Effector memory CD4-positive, alpha-beta T cell (primary cell): ENCODE data around the gene TUT4.

Experiments
- DNase-seq, 3 donors: peaks; one replicate each; pipeline ENCODE4 v3.0.0-alpha.2; 2020
- H3K27ac ChIP-seq: 2 replicates; pipeline ENCODE4 v1.7.0; 2013; ENCODE audit warnings: mild to moderate bottlenecking, low read length, moderate library complexity; ENCODE audit not compliant: insufficient read depth, poor library complexity, severe bottlenecking
- H3K27me3 ChIP-seq: replicated peaks from 2 replicates; pipeline ENCODE4 v1.7.0; 2013; ENCODE audit warnings: mild to moderate bottlenecking, low read length; ENCODE audit not compliant: insufficient read depth, control insufficient read depth, poor library complexity, severe bottlenecking
- H3K36me3 ChIP-seq: 2 replicates; pipeline ENCODE4 v1.7.0; 2013; ENCODE audit warnings: mild to moderate bottlenecking, low read length, moderate library complexity; ENCODE audit not compliant: control insufficient read depth, insufficient read depth
- H3K4me1 ChIP-seq: 2 replicates; pipeline ENCODE4 v1.7.0; 2013; ENCODE audit warnings: low read length, mild to moderate bottlenecking; ENCODE audit not compliant: control insufficient read depth, insufficient read depth, poor library complexity, severe bottlenecking
- H3K4me3 ChIP-seq: 2 replicates; pipeline ENCODE4 v1.7.0; 2013; ENCODE audit warnings: low read length, low read depth, mild to moderate bottlenecking; ENCODE audit not compliant: insufficient read depth, poor library complexity, severe bottlenecking
- H3K9me3 ChIP-seq: 2 replicates; pipeline ENCODE4 v1.7.0; 2013; ENCODE audit warnings: mild to moderate bottlenecking, low read length, moderate library complexity; ENCODE audit not compliant: control insufficient read depth
- total RNA-seq, 3 donors: gene quantifications; one replicate each; lab custom pipeline; 2026; lab: John Stamatoyannopoulos, UW

Gene TUT4
- 135 to 163 (median 143) reads per million in 3 donors for total RNA-seq

- DNase-seq, result peak; percentile 59 to 67 (median 64)
- H3K27ac ChIP-seq, result peak within 1 kb of the TSS; percentile 96
- H3K4me1 ChIP-seq, result peaks cover 21% of the 10 kb centered on the region
- H3K9me3 ChIP-seq, result no peaks in the 10 kb centered on the region
- peak within 1 kb of the TSS; percentile 90 for H3K4me3 ChIP-seq
- no peaks in the 10 kb centered on the region for H3K36me3 ChIP-seq
- no peaks in the 10 kb centered on the region for H3K27me3 ChIP-seq
Observed at GRCh38 chr1:52552505-52553361, at the start of gene TUT4. TSS of gene TUT4 (minus strand) at chr1:52553092. CDS start at chr1:52526280, 26,812 bp downstream.

- peak within 1 kb of the TSS; percentile 60 for H3K4me3 ChIP-seq
- peaks cover 23% of the 10 kb centered on the region for H3K4me1 ChIP-seq
- peaks cover 4% of the 10 kb centered on the region for H3K36me3 ChIP-seq
- H3K9me3 ChIP-seq, result no peaks in the 10 kb centered on the region
- peak; percentile 38 to 50 (median 46) for DNase-seq
- no peaks in the 10 kb centered on the region for H3K27me3 ChIP-seq
- H3K27ac ChIP-seq, result peak within 1 kb of the TSS; percentile 65
Observed at GRCh38 chr1:52601991-52602855, 49.3 kb upstream of the TUT4 start, which contains the start of gene GPX7. TSS of gene GPX7 (plus strand) at chr1:52602371. CDS start at chr1:52602410, 39 bp downstream.

GRCh38 chr1:52601519-52601918, 48.6 kb upstream of the TUT4 start:
- H3K9me3 ChIP-seq, result no peaks in the 10 kb centered on the region
- H3K27me3 ChIP-seq, result no peaks in the 10 kb centered on the region
- H3K4me3 ChIP-seq, result peak overlapping the region; percentile 46
- no peaks in the 10 kb centered on the region for H3K36me3 ChIP-seq
- peaks cover 23% of the 10 kb centered on the region for H3K4me1 ChIP-seq
- no peak for DNase-seq
- H3K27ac ChIP-seq, result peak overlapping the region; percentile 53

- peaks cover 23% of the 10 kb centered on the region for H3K4me1 ChIP-seq
- H3K4me3 ChIP-seq, result no peak overlapping the region
- DNase-seq, result no peak
- H3K9me3 ChIP-seq, result no peaks in the 10 kb centered on the region
- no peaks in the 10 kb centered on the region for H3K36me3 ChIP-seq
- no peak overlapping the region for H3K27ac ChIP-seq
- no peaks in the 10 kb centered on the region for H3K27me3 ChIP-seq
Observed at GRCh38 chr1:52600533-52601179, 47.8 kb upstream of the TUT4 start.

- Histone ChIP-seq H3K27me3 (no peaks in the 10 kb centered on the region), H3K4me3 (no peak overlapping the region), H3K27ac (no peak overlapping the region), H3K9me3 (no peaks in the 10 kb centered on the region), H3K4me1 (peaks cover 21% of the 10 kb centered on the region), H3K36me3 (no peaks in the 10 kb centered on the region)
- no peak for DNase-seq
Observed at GRCh38 chr1:52599236-52599635, 46.3 kb upstream of the TUT4 start.

GRCh38 chr1:52598729-52599128, 45.8 kb upstream of the TUT4 start:
- DNase-seq, result no peak
- Histone ChIP-seq H3K4me3 (no peak overlapping the region), H3K27ac (no peak overlapping the region), H3K4me1 (peaks cover 16% of the 10 kb centered on the region), H3K27me3 (no peaks in the 10 kb centered on the region), H3K36me3 (no peaks in the 10 kb centered on the region), H3K9me3 (no peaks in the 10 kb centered on the region)

- H3K9me3 ChIP-seq, result no peaks in the 10 kb centered on the region
- H3K4me1 ChIP-seq, result peaks cover 10% of the 10 kb centered on the region
- no peaks in the 10 kb centered on the region for H3K27me3 ChIP-seq
- no peak overlapping the region for H3K27ac ChIP-seq
- H3K4me3 ChIP-seq, result no peak overlapping the region
- no peak for DNase-seq
- no peaks in the 10 kb centered on the region for H3K36me3 ChIP-seq
Observed at GRCh38 chr1:52597912-52598311, 45.0 kb upstream of the TUT4 start.

- H3K36me3 ChIP-seq, result no peaks in the 10 kb centered on the region
- H3K27ac ChIP-seq, result no peak overlapping the region
- no peaks in the 10 kb centered on the region for H3K4me1 ChIP-seq
- DNase-seq, result no peak
- no peaks in the 10 kb centered on the region for H3K9me3 ChIP-seq
- no peaks in the 10 kb centered on the region for H3K27me3 ChIP-seq
- no peak overlapping the region for H3K4me3 ChIP-seq
Observed at GRCh38 chr1:52595061-52595460, 42.2 kb upstream of the TUT4 start.

- Histone ChIP-seq H3K9me3 (no peaks in the 10 kb centered on the region), H3K27ac (no peak overlapping the region), H3K4me1 (no peaks in the 10 kb centered on the region), H3K4me3 (no peak overlapping the region), H3K27me3 (no peaks in the 10 kb centered on the region), H3K36me3 (no peaks in the 10 kb centered on the region)
- DNase-seq, result no peak
Observed at GRCh38 chr1:52593495-52593894, 40.6 kb upstream of the TUT4 start.
